GM10266 (cell line): ENCODE data around the gene PPDPF.
A peak's percentile ranks its signal among the peaks of the same experiment; 100 is the strongest.

Source experiments
- DNase-seq: peaks from one replicate; pipeline ENCODE4 v3.0.0; 2012; ENCODE audit errors: extremely low spot score
- TF ChIP-seq, protein P1 (sequence below): IDR thresholded peaks from 2 replicates; pipeline ENCODE4 v1.5.1; 2012; ENCODE audit warnings: mild to moderate bottlenecking, low read depth; ENCODE audit not compliant: control insufficient read depth, insufficient read depth; ENCODE audit errors: missing control alignments

PPDPF gene

DNA sequence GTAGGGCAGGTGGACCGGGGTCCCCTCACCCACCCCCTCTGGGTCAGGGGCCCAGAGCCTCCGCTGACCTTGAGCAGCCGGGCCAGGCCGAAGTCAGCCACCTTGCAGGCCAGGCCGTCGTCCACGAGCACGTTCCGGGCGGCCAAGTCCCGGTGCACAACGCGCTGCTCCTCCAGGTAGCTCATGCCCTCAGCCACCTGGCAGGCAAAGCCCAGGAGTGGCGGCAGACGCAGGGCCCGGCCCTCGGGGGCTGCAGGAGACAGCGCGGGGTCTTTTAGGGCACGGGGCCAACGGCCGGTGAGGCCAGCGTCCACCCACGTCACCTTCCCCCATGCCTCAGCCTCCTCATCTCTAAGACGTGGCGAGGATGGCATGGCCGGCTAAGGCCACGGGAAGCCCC, 20.8 kb downstream of the PPDPF start:
- TF ChIP-seq, protein P1, sequence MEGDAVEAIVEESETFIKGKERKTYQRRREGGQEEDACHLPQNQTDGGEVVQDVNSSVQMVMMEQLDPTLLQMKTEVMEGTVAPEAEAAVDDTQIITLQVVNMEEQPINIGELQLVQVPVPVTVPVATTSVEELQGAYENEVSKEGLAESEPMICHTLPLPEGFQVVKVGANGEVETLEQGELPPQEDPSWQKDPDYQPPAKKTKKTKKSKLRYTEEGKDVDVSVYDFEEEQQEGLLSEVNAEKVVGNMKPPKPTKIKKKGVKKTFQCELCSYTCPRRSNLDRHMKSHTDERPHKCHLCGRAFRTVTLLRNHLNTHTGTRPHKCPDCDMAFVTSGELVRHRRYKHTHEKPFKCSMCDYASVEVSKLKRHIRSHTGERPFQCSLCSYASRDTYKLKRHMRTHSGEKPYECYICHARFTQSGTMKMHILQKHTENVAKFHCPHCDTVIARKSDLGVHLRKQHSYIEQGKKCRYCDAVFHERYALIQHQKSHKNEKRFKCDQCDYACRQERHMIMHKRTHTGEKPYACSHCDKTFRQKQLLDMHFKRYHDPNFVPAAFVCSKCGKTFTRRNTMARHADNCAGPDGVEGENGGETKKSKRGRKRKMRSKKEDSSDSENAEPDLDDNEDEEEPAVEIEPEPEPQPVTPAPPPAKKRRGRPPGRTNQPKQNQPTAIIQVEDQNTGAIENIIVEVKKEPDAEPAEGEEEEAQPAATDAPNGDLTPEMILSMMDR = no peak
- DNase-seq = no peak

DNA sequence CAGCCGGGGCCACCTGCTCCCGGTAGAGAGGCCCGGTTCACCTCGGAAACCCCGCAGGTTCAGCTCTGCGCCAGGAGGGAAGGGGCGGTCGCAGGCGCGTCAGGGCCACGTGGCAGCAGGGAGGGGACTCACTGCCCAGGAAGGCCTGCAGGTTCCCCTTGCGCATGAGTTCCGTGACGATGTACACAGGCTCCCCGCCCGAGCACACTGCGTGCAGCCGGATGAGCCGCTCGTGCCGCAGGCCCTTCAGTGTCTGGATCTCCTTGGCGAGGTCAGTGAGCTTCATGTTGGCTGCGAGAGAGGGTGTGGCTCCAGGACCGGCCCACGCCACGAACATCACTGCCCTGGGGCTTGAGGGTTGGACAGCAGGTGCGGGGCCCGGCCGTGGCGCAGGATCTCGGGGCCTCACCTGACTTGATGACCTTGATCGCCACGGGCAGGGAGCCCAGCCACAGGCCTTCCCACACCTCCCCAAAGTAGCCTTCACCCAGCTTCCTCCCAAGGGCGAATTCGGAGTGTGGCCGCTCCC, 21.5 kb downstream of the PPDPF start:
- no peak for DNase-seq
- TF ChIP-seq, protein P1 = no peak

DNA sequence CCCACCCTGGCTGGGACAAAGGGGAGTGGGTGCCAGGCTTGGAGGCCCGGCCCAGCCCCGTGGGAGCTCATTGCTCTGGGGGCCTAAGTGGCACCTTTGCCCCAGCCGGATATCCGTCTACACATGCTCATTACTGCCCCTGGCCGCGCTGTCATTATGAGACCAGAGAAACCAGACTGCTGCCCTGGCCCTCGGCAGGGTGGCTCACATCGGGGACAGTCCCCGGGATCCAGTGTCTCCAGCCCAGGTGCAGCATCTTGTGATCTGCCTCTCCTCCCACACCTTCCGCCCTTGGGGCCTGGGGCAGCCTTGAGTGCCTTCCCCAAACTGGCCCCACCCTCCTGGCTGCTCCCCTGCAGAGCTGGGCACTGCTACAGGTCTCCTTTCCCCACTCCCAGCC, 22.1 kb downstream of the PPDPF start:
- peak; percentile 90 for DNase-seq
- TF ChIP-seq, protein P1 = no peak

DNA sequence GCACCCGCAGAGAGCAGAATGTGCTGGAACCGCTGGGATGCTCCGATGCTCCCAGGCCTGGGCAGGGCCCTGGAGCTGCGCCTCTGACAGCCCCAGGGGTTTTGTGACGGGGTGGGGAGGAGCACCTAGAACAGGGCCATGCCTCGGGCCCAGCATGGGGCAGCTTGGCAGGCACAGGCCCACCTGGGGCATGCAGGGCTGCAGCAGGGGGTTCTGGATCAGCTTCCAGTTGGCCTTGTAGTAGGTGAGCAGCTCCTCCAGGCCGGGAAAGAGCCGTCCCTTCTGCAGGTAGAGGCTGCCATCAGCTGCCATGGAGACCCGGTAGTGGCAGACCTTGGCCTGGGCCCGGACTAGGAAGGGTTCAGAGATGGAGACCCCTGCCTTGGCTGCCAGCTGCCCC, 22.6 kb downstream of the PPDPF start:
- no peak for DNase-seq
- TF ChIP-seq, protein P1 = no peak

DNA sequence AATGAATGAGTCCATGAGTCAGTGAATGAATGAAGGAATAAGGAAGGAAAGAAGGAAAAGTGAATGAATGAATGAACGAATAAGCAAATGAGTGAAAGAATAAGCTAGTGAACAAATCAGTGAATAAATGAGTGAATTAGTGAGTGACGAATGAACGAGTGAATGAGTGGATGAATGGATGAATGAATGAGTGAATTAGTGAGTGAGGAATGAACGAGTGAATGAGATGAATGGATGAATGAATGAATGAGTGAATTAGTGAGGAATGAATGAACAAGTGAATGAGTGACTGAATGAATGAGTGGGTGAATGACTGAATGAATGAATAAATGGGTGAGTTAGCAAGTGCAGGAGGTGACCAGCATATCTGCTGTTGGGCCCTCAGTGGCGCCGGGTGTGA, 23.2 kb downstream of the PPDPF start:
- no peak for DNase-seq
- TF ChIP-seq, protein P1 = no peak

DNA sequence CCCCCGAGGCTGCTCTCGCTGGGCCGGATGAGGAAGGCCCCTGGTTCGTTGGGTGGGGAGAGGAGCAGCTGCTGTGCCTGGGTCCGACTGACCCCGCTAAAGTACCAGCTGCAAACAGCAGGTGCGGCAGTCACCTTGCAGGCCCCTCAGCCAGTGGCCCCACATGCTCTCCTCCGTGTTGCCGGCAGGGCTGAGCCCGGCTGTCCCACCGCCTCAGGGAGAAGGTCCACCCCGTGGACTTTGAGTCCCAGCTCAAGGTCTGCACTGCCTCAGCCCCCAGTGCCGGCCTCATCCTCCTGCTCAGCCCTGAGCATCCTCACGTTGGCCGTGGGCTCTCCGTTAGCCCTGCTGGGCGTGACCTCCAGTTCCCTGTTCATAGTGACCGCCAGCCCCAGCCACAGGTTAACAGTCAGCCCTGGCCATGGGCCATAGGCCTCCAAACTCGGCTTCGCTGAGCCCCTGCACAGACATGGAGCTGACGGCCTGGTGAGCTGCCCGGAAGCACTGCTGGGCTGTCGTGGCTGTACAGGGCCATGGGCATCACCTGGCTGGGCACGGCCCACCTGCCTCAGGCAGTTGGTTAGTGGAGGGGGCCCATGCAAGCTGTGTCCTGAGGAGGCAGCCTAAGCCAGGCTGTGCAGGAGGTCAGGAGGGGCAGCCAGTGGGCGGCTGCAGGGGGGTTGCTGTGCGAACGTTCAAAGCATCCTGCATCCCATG, 23.8 kb downstream of the PPDPF start:
- TF ChIP-seq, protein P1 = no peak

DNA sequence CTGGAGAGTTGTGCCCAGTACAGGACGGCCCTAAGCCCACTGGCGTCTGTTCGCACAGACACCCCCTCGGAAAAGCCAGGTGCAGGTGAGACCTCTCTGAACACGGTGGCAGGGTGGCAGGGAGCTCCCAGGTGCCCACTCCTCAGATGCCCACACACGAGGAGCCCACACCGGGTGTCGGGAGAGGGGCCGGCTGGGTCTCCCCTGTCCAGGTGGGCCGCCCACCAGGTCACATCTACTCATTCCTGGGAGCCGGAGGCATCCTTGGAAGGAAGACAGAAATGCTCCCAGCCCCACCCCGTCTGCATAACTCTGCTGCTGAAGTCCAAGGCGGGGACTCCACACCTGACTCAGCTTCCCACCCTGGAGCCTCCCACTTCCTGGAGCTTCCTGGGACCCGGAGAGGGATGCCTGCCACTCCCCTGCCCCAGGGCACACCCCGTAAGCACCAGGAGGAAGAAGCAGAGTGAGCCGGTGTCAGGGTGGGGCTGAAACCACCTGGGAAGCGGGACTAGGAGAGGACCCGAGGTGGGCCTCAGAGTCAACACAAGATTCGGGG, 24.5 kb downstream of the PPDPF start:
- no peak for DNase-seq

More for the DNA sequence above, 23.8 kb downstream of the PPDPF start:
- DNase-seq = no peak

More for the DNA sequence above, 24.5 kb downstream of the PPDPF start:
- TF ChIP-seq, protein P1 = no peak
